Cerebellar cortex (tissue), 1 donor: ENCODE results near the gene CBLL1.

Experiments
- DNase-seq: peaks from one replicate; pipeline ENCODE4 v3.0.0-alpha.2; 2015; ENCODE audit warnings: low spot score

Gene CBLL1

DNA sequence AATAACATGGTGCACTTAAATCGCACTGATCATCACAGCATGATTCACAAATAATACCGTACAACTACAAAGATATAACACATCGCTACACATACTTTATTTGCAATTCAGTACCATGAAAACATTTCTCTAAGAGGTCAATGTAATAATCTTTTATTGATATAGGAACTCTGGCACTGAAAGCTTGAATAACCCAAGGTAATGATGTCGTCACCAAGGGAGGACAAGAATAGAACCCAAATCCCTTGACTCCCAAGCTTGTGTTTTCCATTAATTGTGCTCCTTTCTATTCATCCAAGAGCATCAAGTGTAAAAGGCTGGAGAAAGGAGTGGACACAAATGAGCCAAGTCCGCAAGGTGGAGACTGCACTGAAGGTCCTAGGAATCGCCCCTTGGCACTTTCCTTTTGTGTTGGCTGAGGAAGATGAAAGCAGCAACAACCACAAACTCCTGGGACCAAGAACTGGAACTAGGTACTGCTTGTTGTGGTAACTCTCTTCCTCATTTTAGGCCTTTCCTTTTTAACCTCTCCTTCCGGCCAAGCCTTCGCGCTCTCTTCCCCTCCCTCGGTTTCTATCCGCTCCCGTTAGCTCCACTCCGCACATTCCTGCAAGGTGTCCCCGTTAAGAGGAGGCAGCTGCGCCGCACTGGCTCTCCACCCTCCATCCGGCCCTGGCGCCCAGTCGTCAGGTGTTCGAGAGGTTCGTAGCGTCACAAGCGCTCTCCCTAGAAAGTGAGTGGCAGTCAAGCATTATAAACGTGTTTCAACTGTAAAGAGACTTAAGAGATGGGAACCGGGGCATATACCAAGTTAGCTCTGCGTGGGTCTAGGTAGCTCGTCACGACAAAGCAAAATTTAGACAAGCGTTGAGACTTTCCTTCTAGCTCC is 1.0 kb upstream of the CBLL1 start:
- no peak for DNase-seq

DNA sequence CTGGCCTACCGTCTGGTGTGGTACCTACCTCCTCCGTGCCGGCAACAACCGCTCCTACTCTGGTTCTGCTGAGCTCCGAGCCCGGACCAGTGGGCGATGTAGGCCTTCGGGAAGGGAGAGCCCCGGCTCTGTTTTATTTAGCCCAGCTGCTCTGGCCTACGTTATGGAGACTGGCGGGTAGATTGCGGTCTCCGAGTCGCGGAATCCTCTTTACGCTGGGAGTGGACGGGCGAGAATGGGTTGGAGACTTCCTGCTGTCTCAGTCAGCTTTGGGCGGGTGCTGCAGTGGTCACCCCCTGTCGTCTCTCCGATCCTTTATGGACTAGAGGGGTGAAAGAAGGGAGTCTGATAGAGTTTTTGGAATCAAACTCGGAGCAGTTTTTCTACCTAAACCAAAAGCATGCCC is 406 bp downstream of the CBLL1 start:
- no peak for DNase-seq

- no peak for DNase-seq
These were observed 2.1 kb downstream of the CBLL1 start for GRCh38 chr7:107746006-107746405.

- DNase-seq, result no peak
These were observed 7.2 kb downstream of the CBLL1 start for GRCh38 chr7:107751113-107751512.

GRCh38 chr7:107754642-107755041 is 10.7 kb downstream of the CBLL1 start:
- no peak for DNase-seq

- DNase-seq, result no peak
These were observed 14.7 kb downstream of the CBLL1 start for GRCh38 chr7:107758667-107759066.

DNA sequence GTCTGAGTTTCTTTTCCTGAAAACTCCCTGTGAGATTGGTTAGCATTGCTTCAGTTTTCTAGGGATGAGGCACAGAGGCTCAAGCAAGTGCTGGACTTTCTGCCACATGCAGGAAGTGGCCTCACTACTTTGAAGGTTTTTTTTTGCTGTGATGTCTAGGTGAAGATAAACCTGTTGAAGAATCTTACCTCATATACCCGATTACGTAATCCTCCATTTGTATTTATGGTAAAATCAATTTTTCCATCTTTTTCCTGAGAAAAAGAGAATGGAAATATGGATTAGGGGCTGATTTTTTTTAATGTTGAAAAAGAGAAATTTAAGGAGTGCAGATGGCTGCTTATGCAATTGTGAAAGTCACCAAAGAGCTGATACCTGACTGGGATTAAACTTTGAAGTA is 23.4 kb downstream of the CBLL1 start:
- DNase-seq, result no peak

DNA sequence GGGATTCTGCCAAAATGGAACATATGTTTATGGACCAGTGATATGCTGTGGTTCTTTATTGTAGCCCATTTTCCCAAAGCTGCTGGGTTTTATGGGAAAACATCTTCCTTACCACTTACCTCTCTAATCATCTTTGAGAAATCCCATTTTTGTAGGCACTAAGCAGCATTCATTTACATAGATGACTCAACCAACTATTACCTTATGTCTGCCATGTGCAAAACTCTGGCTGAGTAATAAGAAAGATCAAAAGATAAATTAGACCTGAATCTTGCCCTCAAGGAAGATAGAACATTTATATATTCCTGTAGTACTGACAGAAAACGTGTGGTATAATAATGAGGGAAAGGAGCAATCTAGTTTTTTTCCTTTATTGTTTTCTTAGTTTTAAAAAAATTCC is 24.3 kb downstream of the CBLL1 start:
- no peak for DNase-seq

GRCh38 chr7:107773027-107773426 is 29.1 kb downstream of the CBLL1 start:
- DNase-seq, result no peak

DNA sequence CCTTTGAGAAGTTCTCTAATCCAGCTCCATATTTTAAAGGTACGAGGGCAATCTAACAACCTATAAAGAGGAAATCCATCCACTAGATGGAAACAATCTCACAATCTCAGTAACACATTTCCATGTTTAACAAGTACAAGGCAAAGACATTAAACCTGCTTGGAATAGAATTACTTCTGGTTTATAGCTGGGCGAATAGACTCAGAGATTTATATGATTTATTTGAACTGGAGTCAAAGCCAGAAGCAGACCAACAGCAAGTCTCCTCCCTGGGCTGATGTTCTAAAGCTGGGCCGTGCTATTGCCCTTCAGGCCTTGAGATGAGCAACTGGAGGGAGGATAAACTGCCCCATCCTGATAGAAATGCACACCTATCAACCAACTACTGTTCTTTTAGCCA is 33.8 kb downstream of the CBLL1 start:
- no peak for DNase-seq

DNA sequence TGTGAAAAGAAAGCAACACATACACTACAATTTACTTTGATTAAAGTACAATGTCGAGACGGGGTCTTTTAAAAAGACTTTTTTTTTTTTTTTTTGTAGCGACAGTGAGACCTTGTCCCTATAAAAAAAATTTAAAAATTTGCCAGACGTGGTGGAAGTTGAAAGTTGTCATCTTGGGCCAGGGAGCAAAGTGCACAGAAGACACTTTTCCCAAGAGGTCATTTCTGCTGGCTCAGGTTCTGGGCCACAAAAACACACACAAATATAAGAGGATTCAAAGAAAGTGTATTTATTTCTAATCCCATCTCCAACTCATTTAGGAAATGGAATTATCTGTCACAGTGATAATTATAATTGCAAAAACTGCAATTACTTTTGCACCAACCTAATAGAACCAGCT is 34.3 kb downstream of the CBLL1 start:
- no peak for DNase-seq

- no peak for DNase-seq
These were observed 35.7 kb downstream of the CBLL1 start for GRCh38 chr7:107779647-107780099.

GRCh38 chr7:107782374-107782773 is 38.4 kb downstream of the CBLL1 start:
- DNase-seq, result no peak

DNA sequence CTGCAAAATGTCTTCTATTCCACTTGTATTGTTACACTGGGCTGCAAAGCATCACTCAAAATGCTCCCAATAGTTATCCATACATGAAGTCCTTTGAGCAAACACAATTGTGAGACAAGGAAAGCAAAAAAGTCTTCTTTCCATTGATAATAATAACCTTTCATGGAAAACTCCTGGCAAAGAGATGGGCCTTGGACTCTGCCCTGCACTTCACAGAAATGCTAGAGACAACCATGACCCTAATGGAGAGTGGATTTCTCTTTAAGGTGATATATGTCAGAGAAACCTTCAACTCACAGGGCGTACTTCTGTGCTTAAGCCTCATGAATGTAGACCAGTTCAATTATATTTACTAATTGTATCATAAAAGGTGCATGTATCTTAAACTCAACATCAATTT is 39.7 kb downstream of the CBLL1 start:
- DNase-seq, result no peak

GRCh38 chr7:107785170-107785569 is 41.2 kb downstream of the CBLL1 start:
- no peak for DNase-seq

- DNase-seq, result no peak
These were observed 42.0 kb downstream of the CBLL1 start for GRCh38 chr7:107785926-107786325.

- DNase-seq, result no peak
These were observed 44.3 kb downstream of the CBLL1 start for GRCh38 chr7:107788216-107788615.

DNA sequence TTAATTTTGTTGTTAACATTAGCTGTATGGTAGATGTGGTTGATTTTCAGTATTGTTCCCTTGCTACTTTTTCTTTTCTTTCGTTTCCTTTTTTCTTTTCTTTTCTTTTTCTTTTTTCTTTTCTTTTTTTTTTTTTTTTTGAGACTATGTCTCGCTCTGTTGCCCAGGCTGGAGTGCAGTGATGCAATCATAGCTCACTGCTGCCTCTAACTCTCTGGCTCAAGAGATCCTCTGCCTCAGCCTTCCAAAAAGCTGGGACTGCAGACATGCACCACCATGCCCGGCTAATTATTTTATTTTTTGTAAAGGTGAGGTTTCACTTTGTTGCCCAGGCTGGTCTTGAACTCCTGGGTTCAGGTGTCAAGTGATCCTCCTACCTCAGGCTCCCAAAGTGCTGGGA is 44.7 kb downstream of the CBLL1 start:
- no peak for DNase-seq

DNA sequence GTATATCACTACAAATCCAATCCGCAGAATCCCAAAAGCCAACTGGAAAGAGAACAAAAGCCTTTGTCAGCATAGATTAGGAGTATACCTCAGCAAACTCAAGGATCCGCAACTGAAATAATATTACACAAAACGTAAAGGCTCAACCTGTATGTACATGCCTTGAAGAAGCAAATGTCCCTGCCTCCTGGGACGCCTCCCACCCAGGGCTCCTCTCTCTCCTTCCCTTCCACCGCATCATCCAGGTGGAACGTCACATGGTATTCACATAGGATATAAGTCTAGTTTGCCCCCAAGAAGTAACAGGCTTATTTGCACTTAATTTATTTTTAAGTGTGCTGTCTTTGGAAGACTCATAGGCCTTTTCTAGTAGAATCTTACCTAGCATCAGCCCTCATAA is 45.7 kb downstream of the CBLL1 start:
- no peak for DNase-seq

- DNase-seq, result no peak
These were observed 48.4 kb downstream of the CBLL1 start for GRCh38 chr7:107792364-107792763.

- DNase-seq, result no peak
These were observed 55.8 kb downstream of the CBLL1 start for GRCh38 chr7:107799647-107800264.

DNA sequence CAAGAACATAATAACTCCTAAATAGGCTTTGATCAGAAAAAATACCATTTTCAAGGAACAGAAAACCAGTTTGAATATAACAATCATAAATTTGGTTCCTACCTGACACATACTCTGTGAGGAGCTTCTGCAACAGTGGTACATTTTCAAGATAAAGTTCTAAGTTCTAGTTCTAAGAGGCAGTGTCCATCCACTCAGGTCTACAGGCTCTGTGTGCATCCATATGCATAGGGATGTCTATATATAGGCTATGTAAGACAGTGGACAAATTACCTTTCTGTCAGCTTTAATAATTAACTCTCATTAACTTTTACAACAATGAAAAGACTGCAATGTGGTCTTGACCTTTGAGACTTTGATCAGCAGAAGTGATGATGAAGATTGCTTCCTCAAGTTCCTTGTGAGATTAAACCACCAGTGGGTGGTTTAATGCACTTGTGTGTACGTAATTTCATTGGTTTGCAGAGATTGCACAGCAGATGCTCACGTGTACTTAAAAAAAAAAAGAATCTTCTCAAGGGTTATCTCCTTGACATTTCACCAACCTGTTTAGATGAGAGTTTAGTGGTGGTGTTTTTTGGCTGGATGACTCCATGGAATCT is 59.2 kb downstream of the CBLL1 start, which contains the start of gene SLC26A3:
SLC26A3 (minus strand) TSS at position 215 of the 602 bp plus-strand sequence. CDS start 8,714 bp downstream, outside the sequence.
- DNase-seq, result no peak

DNA sequence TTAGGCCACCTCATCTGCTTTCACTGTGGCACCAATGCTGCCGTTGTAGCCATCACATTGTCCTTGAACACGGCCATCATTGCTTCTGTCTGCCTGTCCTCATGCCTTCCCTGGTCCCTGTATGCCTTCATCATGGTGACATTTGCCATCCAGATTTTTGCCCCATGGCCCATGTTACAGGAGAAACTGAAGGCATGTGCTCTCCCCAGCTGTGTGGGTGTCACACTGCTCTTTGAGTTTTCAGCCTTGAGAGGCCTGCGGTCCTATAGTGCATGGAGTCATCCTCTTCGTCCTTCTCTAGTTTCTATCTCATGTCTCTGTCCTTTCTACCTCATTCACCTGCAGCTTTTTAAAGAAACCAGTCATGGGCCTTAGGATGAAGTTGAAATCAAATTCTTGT is 65.2 kb downstream of the CBLL1 start:
- DNase-seq, result no peak
